ENCODE data around the gene TMEM198.

Gene TMEM198

GRCh38 chr2:219576505-219577388 is 32.9 kb downstream of the TMEM198 start:
- no peak for DNase-seq (ENCODE audit: low read depth, low spot score)

GRCh38 chr2:219578811-219579613 is 35.2 kb downstream of the TMEM198 start:
- DNase-seq (ENCODE audit: low read depth, low spot score): no peak

GRCh38 chr2:219581346-219581745 is 37.5 kb downstream of the TMEM198 start:
- DNase-seq (ENCODE audit: low read depth, low spot score): no peak

- no peak for DNase-seq (ENCODE audit: low read depth, low spot score)
These were observed 47.3 kb downstream of the TMEM198 start for GRCh38 chr2:219591091-219591490.

- no peak for DNase-seq (ENCODE audit: low read depth, low spot score)
These were observed 48.9 kb downstream of the TMEM198 start for GRCh38 chr2:219592736-219593135.

GRCh38 chr2:219593154-219593553 is 49.3 kb downstream of the TMEM198 start:
- DNase-seq (ENCODE audit: low read depth, low spot score): no peak

GRCh38 chr2:219595256-219595655 is 51.4 kb downstream of the TMEM198 start:
- no peak for DNase-seq (ENCODE audit: low read depth, low spot score)

GRCh38 chr2:219596954-219597551 is 53.2 kb downstream of the TMEM198 start:
- no peak for DNase-seq (ENCODE audit: low read depth, low spot score)

- DNase-seq (ENCODE audit: low read depth, low spot score): peak; percentile 84
These were observed 53.9 kb downstream of the TMEM198 start, which contains the start of gene STK11IP for GRCh38 chr2:219597552-219598307. Gene STK11IP (plus strand): TSS chr2:219597857. CDS start chr2:219598120, 263 bp downstream.

- DNase-seq (ENCODE audit: low read depth, low spot score): no peak
These were observed 54.7 kb downstream of the TMEM198 start for GRCh38 chr2:219598308-219599078.

Data from brain pericyte (primary cell).